H9 (cell line): Measurements from ENCODE around the gene ZRANB1. TPM values are rescaled to one million over a fixed set of nuclear protein-coding genes. Genes with fewer than 3 reads are reported as not detected.

Experiments used
- DNase-seq: peaks from one replicate; pipeline ENCODE4 v3.0.0-alpha.2; 2017
- H2AFZ ChIP-seq: one replicate; pipeline ENCODE4 v1.6.1; 2013; ENCODE audit warnings: mild to moderate bottlenecking, low read length, control low read depth, moderate library complexity
- H2AK5ac ChIP-seq: 2 replicates; pipeline ENCODE4 v1.6.1; 2013; ENCODE audit warnings: low read length, control low read depth, mixed read lengths; ENCODE audit not compliant: insufficient read length
- H2BK120ac ChIP-seq: one replicate; pipeline ENCODE4 v1.6.1; 2013; ENCODE audit warnings: low read depth, mild to moderate bottlenecking, low read length, control low read depth, inconsistent platforms; ENCODE audit not compliant: poor library complexity, severe bottlenecking
- H2BK12ac ChIP-seq: 2 replicates; pipeline ENCODE4 v1.6.1; 2013; ENCODE audit warnings: low read length, control low read depth, mixed read lengths, low read depth; ENCODE audit not compliant: insufficient read length
- H2BK15ac ChIP-seq: 2 replicates; pipeline ENCODE4 v1.6.1; 2013; ENCODE audit warnings: low read depth, low read length, control low read depth
- H2BK20ac ChIP-seq: one replicate; pipeline ENCODE4 v1.6.1; 2013; ENCODE audit warnings: low read depth, mild to moderate bottlenecking, low read length, control low read depth, inconsistent platforms; ENCODE audit not compliant: poor library complexity, severe bottlenecking
- H2BK5ac ChIP-seq: 2 replicates; pipeline ENCODE4 v1.6.1; 2013; ENCODE audit warnings: low read length, control low read depth, mixed read lengths; ENCODE audit not compliant: insufficient read length
- H3K14ac ChIP-seq: 2 replicates; pipeline ENCODE4 v1.6.1; 2013; ENCODE audit warnings: low read length, control low read depth; ENCODE audit not compliant: insufficient read depth
- H3K18ac ChIP-seq: 2 replicates; pipeline ENCODE4 v1.6.1; 2013; ENCODE audit warnings: low read depth, mild to moderate bottlenecking, mixed read lengths, low read length, control low read depth; ENCODE audit not compliant: insufficient read length
- H3K23ac ChIP-seq: 2 replicates; pipeline ENCODE4 v1.6.1; 2013; ENCODE audit warnings: low read length, control low read depth, mixed read lengths, low read depth; ENCODE audit not compliant: insufficient read length
- H3K23me2 ChIP-seq: 2 replicates; pipeline ENCODE4 v1.6.1; 2013; ENCODE audit warnings: low read depth, mild to moderate bottlenecking, mixed read lengths, low read length, control low read depth; ENCODE audit not compliant: insufficient read length, poor library complexity, severe bottlenecking
- H3K27ac ChIP-seq: 2 replicates; pipeline ENCODE4 v1.5.1; 2013; ENCODE audit warnings: low read length, control low read depth, mixed read lengths, low read depth; ENCODE audit not compliant: insufficient read length
- H3K27me3 ChIP-seq: 2 replicates; pipeline ENCODE4 v1.6.1; 2013; ENCODE audit warnings: low read length, control low read depth, inconsistent platforms; ENCODE audit not compliant: insufficient read depth
- H3K4ac ChIP-seq: 2 replicates; pipeline ENCODE4 v1.6.1; 2013; ENCODE audit warnings: low read depth, mild to moderate bottlenecking, control low read depth, inconsistent platforms, low read length, moderate library complexity
- H3K4me1 ChIP-seq: 2 replicates; pipeline ENCODE4 v1.6.1; 2013; ENCODE audit warnings: low read length, control low read depth, inconsistent platforms; ENCODE audit not compliant: insufficient read depth
- H3K4me2 ChIP-seq: 2 replicates; pipeline ENCODE4 v1.6.1; 2013; ENCODE audit warnings: low read length, control low read depth, mixed read lengths; ENCODE audit not compliant: insufficient read length, insufficient read depth
- H3K56ac ChIP-seq: 2 replicates; pipeline ENCODE4 v1.6.1; 2013; ENCODE audit warnings: low read depth, mild to moderate bottlenecking, mixed read lengths, low read length, control low read depth; ENCODE audit not compliant: insufficient read length
- H3K79me1 ChIP-seq: 2 replicates; pipeline ENCODE4 v1.6.1; 2013; ENCODE audit warnings: low read depth, mild to moderate bottlenecking, moderate library complexity, low read length, control low read depth, inconsistent platforms; ENCODE audit not compliant: insufficient read depth, poor library complexity, severe bottlenecking
- H3K79me2 ChIP-seq: 2 replicates; pipeline ENCODE4 v1.6.1; 2013; ENCODE audit warnings: low read length, control low read depth, inconsistent platforms; ENCODE audit not compliant: insufficient read depth
- H3K9ac ChIP-seq: 2 replicates; pipeline ENCODE4 v1.6.1; 2013; ENCODE audit warnings: low read length, control low read depth, mixed read lengths; ENCODE audit not compliant: insufficient read length; ENCODE audit errors: extremely low read depth
- H3K9me3 ChIP-seq: one replicate; pipeline ENCODE4 v1.6.1; 2013; ENCODE audit warnings: low read depth, low read length, inconsistent platforms; ENCODE audit not compliant: control insufficient read depth
- H3T11ph ChIP-seq: one replicate; pipeline ENCODE4 v1.6.1; 2013; ENCODE audit warnings: mild to moderate bottlenecking, low read length, control low read depth, inconsistent platforms
- H4K20me1 ChIP-seq: one replicate; pipeline ENCODE4 v1.6.1; 2013; ENCODE audit not compliant: control insufficient read depth, insufficient read length, insufficient read depth
- H4K5ac ChIP-seq: 2 replicates; pipeline ENCODE4 v1.6.1; 2013; ENCODE audit warnings: low read depth, mild to moderate bottlenecking, mixed read lengths, low read length, control low read depth; ENCODE audit not compliant: insufficient read length
- H4K8ac ChIP-seq: replicated peaks from 2 replicates; pipeline ENCODE4 v1.6.1; 2013; ENCODE audit warnings: low read length, control low read depth, mixed read lengths, low read depth; ENCODE audit not compliant: insufficient read length
- H4K91ac ChIP-seq: 2 replicates; pipeline ENCODE4 v1.6.1; 2013; ENCODE audit warnings: low read depth, mild to moderate bottlenecking, moderate library complexity, mixed read lengths, low read length, control low read depth; ENCODE audit not compliant: insufficient read length
- H3K27ac Mint-ChIP-seq, 3 experiments: 2 replicates in 2 of 3; 3 replicates in 1 of 3; pipeline ENCODE4 v1.8.0; 2020 to 2021; ENCODE audit warnings: mixed read lengths in 3 of 3, mild to moderate bottlenecking in 1 of 3, moderate library complexity in 1 of 3
- H3K27me3 Mint-ChIP-seq: 2 replicates; pipeline ENCODE4 v1.8.0; 2021; ENCODE audit warnings: low read depth, mild to moderate bottlenecking, moderate library complexity, mixed read lengths
- H3K36me3 Mint-ChIP-seq, 3 experiments: 2 replicates in 2 of 3; 3 replicates in 1 of 3; pipeline ENCODE4 v1.8.0; 2020 to 2021; ENCODE audit warnings: low read depth in 3 of 3, mixed read lengths in 3 of 3; ENCODE audit not compliant: insufficient read depth in 1 of 3
- H3K4me1 Mint-ChIP-seq, 2 experiments: 2 replicates each; pipeline ENCODE4 v1.8.0; 2020; ENCODE audit warnings: mixed read lengths in 2 of 2
- H3K4me3 Mint-ChIP-seq, 2 experiments: 2 replicates in 1 of 2; 3 replicates in 1 of 2; pipeline ENCODE4 v1.8.0; 2020 to 2021; ENCODE audit warnings: mild to moderate bottlenecking in 2 of 2, mixed read lengths in 2 of 2, moderate library complexity in 1 of 2
- H3K9me3 Mint-ChIP-seq, 2 experiments: 2 replicates in 1 of 2; 3 replicates in 1 of 2; pipeline ENCODE4 v1.8.0; 2020; ENCODE audit warnings: mild to moderate bottlenecking in 2 of 2, mixed read lengths in 2 of 2, moderate library complexity in 1 of 2
- CTCF ChIP-seq: fragments of 200-600 bp; sonication (generic); conservative IDR thresholded peaks from 3 replicates; pipeline ENCODE4 v1.8.0; 2021; ENCODE audit warnings: antibody characterized with exemption, mild to moderate bottlenecking
- WGBS: extraction: QIAGEN DNeasy Blood & Tissue Kit; methylation state at CpG from one replicate; pipeline ENCODE4 v1.1.7; 2013; ENCODE audit warnings: missing lambda C conversion rate, low lambda C conversion rate, mixed read lengths; ENCODE audit not compliant: insufficient read length; ENCODE audit errors: extremely low coverage; 5-methylcytosine and 5-hydroxymethylcytosine counted together
- total RNA-seq: library from RNA; stranded (reverse); gene quantifications from 2 replicates; pipeline ENCODE4 v1.2.1, GENCODE V29; 2021

The ZRANB1 gene
- total RNA-seq, 1 experiment from 2014 or later: 17.4 TPM

GRCh38 chr10:125011926-125012705, 70.2 kb downstream of the ZRANB1 start:
- no peak overlapping the region for H3K9ac ChIP-seq

More at GRCh38 chr10:125011926-125012705, 70.2 kb downstream of the ZRANB1 start:
- no peaks in the 10 kb centered on the region; the same call in 1 of the 2 replicates for H3K4me1 ChIP-seq
- no peak overlapping the region for H4K5ac ChIP-seq
- H3K4me2 ChIP-seq: no peak overlapping the region
- no peaks in the 10 kb centered on the region; a peak in 1 of 5 replicates for H3K9me3 Mint-ChIP-seq
- H2AFZ ChIP-seq: no peak overlapping the region
- no peaks in the 10 kb centered on the region for H3K9me3 ChIP-seq
- no peak overlapping the region for H3K4ac ChIP-seq
- H3K27me3 Mint-ChIP-seq: no peaks in the 10 kb centered on the region; the same call in 1 of the 2 replicates
- WGBS: no CpG with 5 or more reads among the region's 27 CpGs
- H3K27ac ChIP-seq: no peak overlapping the region
- peaks cover 11% of the 10 kb centered on the region for H3K79me1 ChIP-seq
- no peak overlapping the region for H3K14ac ChIP-seq
- H3K79me2 ChIP-seq: peaks cover 29% of the 10 kb centered on the region; the same call in 1 of the 2 replicates
- H3K36me3 Mint-ChIP-seq: peaks cover 37 to 69% (median 55%) of the 10 kb centered on the region in 3 experiments
- no peak overlapping the region for H2BK20ac ChIP-seq
- H3K18ac ChIP-seq: no peak overlapping the region
- peak overlapping the region; percentile 64 to 82 (median 72); a peak in 3 of 7 replicates for H3K27ac Mint-ChIP-seq
- no peak overlapping the region for H2AK5ac ChIP-seq
- H3T11ph ChIP-seq: no peak overlapping the region
- DNase-seq: no peak
- no peak overlapping the region for H4K91ac ChIP-seq
- no peak overlapping the region for H3K56ac ChIP-seq
- H2BK5ac ChIP-seq: no peak overlapping the region
- no peak overlapping the region for H2BK12ac ChIP-seq
- no peak overlapping the region for H2BK120ac ChIP-seq
- no peaks in the 10 kb centered on the region for H3K27me3 ChIP-seq
- no peak overlapping the region for H3K23ac ChIP-seq
- peaks cover 42 to 51% of the 10 kb centered on the region in 2 experiments for H3K4me1 Mint-ChIP-seq
- TF ChIP-seq CTCF: no peak
- H4K8ac ChIP-seq: no peak overlapping the region
- no peak overlapping the region; a peak in 1 of 5 replicates for H3K4me3 Mint-ChIP-seq
- no peaks in the 10 kb centered on the region for H4K20me1 ChIP-seq
- H3K23me2 ChIP-seq: no peaks in the 10 kb centered on the region
- H2BK15ac ChIP-seq: no peak overlapping the region
